GM12878 (cell line): ENCODE data around the gene GMPR2. TPM values are rescaled to one million over a fixed set of nuclear protein-coding genes. Genes with fewer than 3 reads are reported as not detected.

Experiments used
- CREB1 ChIP-seq: IDR thresholded peaks from 2 replicates; pipeline ENCODE4 v1.6.1; 2012; ENCODE audit warnings: low read depth, mild to moderate bottlenecking, inconsistent platforms
- CREM ChIP-seq: IDR thresholded peaks from 2 replicates; pipeline ENCODE4 v1.6.1; 2014; ENCODE audit warnings: antibody characterized with exemption, low read depth
- KAT2A ChIP-seq: conservative IDR thresholded peaks from 2 replicates; pipeline ENCODE4 v1.6.1; 2011; ENCODE audit warnings: low read depth, low read length; ENCODE audit not compliant: control insufficient read depth
- ZBTB33 ChIP-seq: fragments of 450-650 bp; IDR thresholded peaks from 2 replicates; pipeline ENCODE4 v1.6.1; 2017; ENCODE audit warnings: mild to moderate bottlenecking
- polyA plus RNA-seq, 11 experiments: library from polyadenylated mRNA; depleted of rRNA in 4 of 11; unstranded in 6 of 11; stranded (reverse) in 5 of 11; fragments of >200 nt; fragmentation: Nextera tagmentation in 4 of 11; fragmentation: Illumina TruSeq in 1 of 11; extraction: Ambion mirVana in 4 of 11; extraction: Trizol in 1 of 11; gene quantifications; 1 replicate in 1 of 11; 2 replicates in 10 of 11; pipeline versions ENCODE4 v1.2.1 to v1.2.3, GENCODE V29; 2011 to 2016; ENCODE audit warnings: inconsistent platforms in 2 of 11, missing spikeins in 2 of 11, low read depth in 1 of 11
- small RNA-seq: library from RNA; depleted of rRNA; stranded (forward); fragments of <200 nt; gene quantifications from one replicate; pipeline ENCODE3, GENCODE V24; 2014
- total RNA-seq, 4 experiments: library from RNA; depleted of rRNA in 3 of 4; stranded (reverse); fragments of >200 nt in 3 of 4; fragmentation: Illumina TruSeq in 1 of 4; extraction: Trizol in 1 of 4; gene quantifications; 2 replicates each; pipeline versions ENCODE4 v1.2.1 to v1.2.3, GENCODE V29; 2013 to 2021
- TF ChIP-seq, protein P1 (sequence below): fragments of 450-650 bp; IDR thresholded peaks from 2 replicates; pipeline ENCODE4 v1.6.1; 2016; ENCODE audit warnings: mild to moderate bottlenecking

The GMPR2 gene
- total and polyA plus RNA-seq, 10 of the 15 experiments (the other 5 are each of a cell fraction or from before 2014, with no cell fraction given): 55.1 to 80.3 (median 61.5) TPM

DNA sequence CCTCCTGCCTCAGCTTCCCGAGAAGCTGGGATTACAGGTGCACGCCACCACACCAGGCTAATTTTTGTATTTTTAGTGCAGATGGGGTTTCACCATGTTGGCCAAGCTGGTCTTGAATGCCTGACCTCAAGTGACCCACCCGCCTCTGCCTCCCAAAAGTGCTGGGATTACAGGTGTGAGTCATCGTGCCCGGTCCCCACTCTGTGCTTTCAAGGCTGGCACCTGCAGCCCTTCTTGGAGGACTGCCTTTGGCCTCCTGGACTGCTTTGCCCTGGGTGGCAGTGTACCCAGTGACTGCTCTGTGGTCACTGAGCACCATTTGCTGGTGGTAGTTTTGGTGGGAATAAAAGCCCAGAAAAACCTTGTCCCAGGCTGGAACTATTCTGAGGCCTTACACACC is 54.3 kb downstream of the GMPR2 start (continued):
- TF ChIP-seq CREB1 (no peak), CREM (no peak), KAT2A (no peak), ZBTB33 (no peak)
- TF ChIP-seq, protein P1, sequence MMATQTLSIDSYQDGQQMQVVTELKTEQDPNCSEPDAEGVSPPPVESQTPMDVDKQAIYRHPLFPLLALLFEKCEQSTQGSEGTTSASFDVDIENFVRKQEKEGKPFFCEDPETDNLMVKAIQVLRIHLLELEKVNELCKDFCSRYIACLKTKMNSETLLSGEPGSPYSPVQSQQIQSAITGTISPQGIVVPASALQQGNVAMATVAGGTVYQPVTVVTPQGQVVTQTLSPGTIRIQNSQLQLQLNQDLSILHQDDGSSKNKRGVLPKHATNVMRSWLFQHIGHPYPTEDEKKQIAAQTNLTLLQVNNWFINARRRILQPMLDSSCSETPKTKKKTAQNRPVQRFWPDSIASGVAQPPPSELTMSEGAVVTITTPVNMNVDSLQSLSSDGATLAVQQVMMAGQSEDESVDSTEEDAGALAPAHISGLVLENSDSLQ: no peak
- TF ChIP-seq, all 136 proteins: peak for 0

Small RNA genes within 50 kb of the gene (small RNA-seq; reads per million reads assigned to genes)
- not detected for gene AL136295.4
- gene CHMP4A: not detected
- 0.20 reads per million for gene MDP1

Other genes with a start within 250 kb of the GMPR2 start
Only the 7 nearest of the 34 such genes appear.
- 20.2 and 22.7 TPM in 2 replicates for gene TM9SF1, start 37.5 kb upstream of the GMPR2 start, total RNA-seq (2014; rRNA removed)
- gene TM9SF1, start 37.5 kb upstream of the GMPR2 start, total RNA-seq (2014; rRNA removed; fragmentation: Illumina TruSeq; extraction: Trizol): 10.4 and 12.1 TPM in 2 replicates
- 19.7 and 23.9 TPM in 2 replicates for gene TM9SF1, start 37.5 kb upstream of the GMPR2 start, total RNA-seq (2021)
- 4.3 and 11.7 TPM in 2 replicates for gene TM9SF1, start 37.5 kb upstream of the GMPR2 start, polyA plus RNA-seq (2011; rRNA removed)
- 11.1 and 14.0 TPM in 2 replicates for gene TM9SF1, start 37.5 kb upstream of the GMPR2 start, polyA plus RNA-seq (2014; fragmentation: Illumina TruSeq; extraction: Trizol)
- 1 to 10 TPM; 7.2 to 9.8 TPM for gene TM9SF1, start 37.5 kb upstream of the GMPR2 start, polyA plus RNA-seq (2014; fragmentation: Nextera tagmentation; extraction: Ambion mirVana)
- gene TM9SF1, start 37.5 kb upstream of the GMPR2 start, polyA plus RNA-seq (2014; rRNA removed): 20.7 and 21.2 TPM in 2 replicates
- gene TM9SF1, start 37.5 kb upstream of the GMPR2 start, polyA plus RNA-seq (2016; fragmentation: Nextera tagmentation; extraction: Ambion mirVana): 10 to 100 TPM; 38.7 to 39.2 TPM
- not detected in 2 replicates for gene TSSK4, start 27.2 kb upstream of the GMPR2 start, total RNA-seq (2014; rRNA removed)
- 0.18 TPM in 1 of 2 replicates, not detected in the other for gene TSSK4, start 27.2 kb upstream of the GMPR2 start, total RNA-seq (2014; rRNA removed; fragmentation: Illumina TruSeq; extraction: Trizol)
- gene TSSK4, start 27.2 kb upstream of the GMPR2 start, total RNA-seq (2021): not detected in 2 replicates
- gene TSSK4, start 27.2 kb upstream of the GMPR2 start, polyA plus RNA-seq (2011; rRNA removed): 0.07 and 0.11 TPM in 2 replicates
- gene TSSK4, start 27.2 kb upstream of the GMPR2 start, polyA plus RNA-seq (2014; fragmentation: Illumina TruSeq; extraction: Trizol): not detected in 2 replicates
- gene TSSK4, start 27.2 kb upstream of the GMPR2 start, polyA plus RNA-seq (2014; fragmentation: Nextera tagmentation; extraction: Ambion mirVana): under 1 TPM; 0.04 to 0.08 TPM
- 0.23 TPM in 1 of 2 replicates, not detected in the other for gene TSSK4, start 27.2 kb upstream of the GMPR2 start, polyA plus RNA-seq (2014; rRNA removed)
- gene TSSK4, start 27.2 kb upstream of the GMPR2 start, polyA plus RNA-seq (2016; fragmentation: Nextera tagmentation; extraction: Ambion mirVana): under 1 TPM; 0.44 to 0.79 TPM
- 31.7 and 35.6 TPM in 2 replicates for gene CHMP4A, start 19.4 kb upstream of the GMPR2 start, total RNA-seq (2014; rRNA removed)
- 47.4 and 49.4 TPM in 2 replicates for gene CHMP4A, start 19.4 kb upstream of the GMPR2 start, total RNA-seq (2014; rRNA removed; fragmentation: Illumina TruSeq; extraction: Trizol)
- gene CHMP4A, start 19.4 kb upstream of the GMPR2 start, total RNA-seq (2021): 33.0 and 35.5 TPM in 2 replicates
- 81.0 and 81.1 TPM in 2 replicates for gene CHMP4A, start 19.4 kb upstream of the GMPR2 start, polyA plus RNA-seq (2011; rRNA removed)
- gene CHMP4A, start 19.4 kb upstream of the GMPR2 start, polyA plus RNA-seq (2014; fragmentation: Illumina TruSeq; extraction: Trizol): 97.5 and 107 TPM in 2 replicates
- gene CHMP4A, start 19.4 kb upstream of the GMPR2 start, polyA plus RNA-seq (2014; fragmentation: Nextera tagmentation; extraction: Ambion mirVana): 100 to 1,000 TPM; 110 to 151 TPM
- 63.8 and 73.8 TPM in 2 replicates for gene CHMP4A, start 19.4 kb upstream of the GMPR2 start, polyA plus RNA-seq (2014; rRNA removed)
- gene CHMP4A, start 19.4 kb upstream of the GMPR2 start, polyA plus RNA-seq (2016; fragmentation: Nextera tagmentation; extraction: Ambion mirVana): 100 to 1,000 TPM in 1 of 2 experiments, 10 to 100 TPM in 1; 88.5 to 103 TPM
- gene MDP1, start 16.9 kb upstream of the GMPR2 start, total RNA-seq (2014; rRNA removed): 11.1 and 15.4 TPM in 2 replicates
- 9.3 and 10.4 TPM in 2 replicates for gene MDP1, start 16.9 kb upstream of the GMPR2 start, total RNA-seq (2014; rRNA removed; fragmentation: Illumina TruSeq; extraction: Trizol)
- 12.6 and 12.8 TPM in 2 replicates for gene MDP1, start 16.9 kb upstream of the GMPR2 start, total RNA-seq (2021)
- 19.3 and 21.9 TPM in 2 replicates for gene MDP1, start 16.9 kb upstream of the GMPR2 start, polyA plus RNA-seq (2011; rRNA removed)
- gene MDP1, start 16.9 kb upstream of the GMPR2 start, polyA plus RNA-seq (2014; fragmentation: Illumina TruSeq; extraction: Trizol): 10.1 and 13.5 TPM in 2 replicates
- gene MDP1, start 16.9 kb upstream of the GMPR2 start, polyA plus RNA-seq (2014; fragmentation: Nextera tagmentation; extraction: Ambion mirVana): 10 to 100 TPM; 39.2 to 45.8 TPM
- gene MDP1, start 16.9 kb upstream of the GMPR2 start, polyA plus RNA-seq (2014; rRNA removed): 14.2 and 27.7 TPM in 2 replicates
- 10 to 100 TPM; 38.0 to 38.9 TPM for gene MDP1, start 16.9 kb upstream of the GMPR2 start, polyA plus RNA-seq (2016; fragmentation: Nextera tagmentation; extraction: Ambion mirVana)
- gene NEDD8, start 562 bp upstream of the GMPR2 start, total RNA-seq (2014; rRNA removed): 172 and 220 TPM in 2 replicates
- gene NEDD8, start 562 bp upstream of the GMPR2 start, total RNA-seq (2014; rRNA removed; fragmentation: Illumina TruSeq; extraction: Trizol): 279 and 289 TPM in 2 replicates
- 163 and 164 TPM in 2 replicates for gene NEDD8, start 562 bp upstream of the GMPR2 start, total RNA-seq (2021)
- gene NEDD8, start 562 bp upstream of the GMPR2 start, polyA plus RNA-seq (2011; rRNA removed): 237 and 279 TPM in 2 replicates
- 298 and 308 TPM in 2 replicates for gene NEDD8, start 562 bp upstream of the GMPR2 start, polyA plus RNA-seq (2014; fragmentation: Illumina TruSeq; extraction: Trizol)
- gene NEDD8, start 562 bp upstream of the GMPR2 start, polyA plus RNA-seq (2014; fragmentation: Nextera tagmentation; extraction: Ambion mirVana): 100 to 1,000 TPM; 838 to 991 TPM
- 265 and 301 TPM in 2 replicates for gene NEDD8, start 562 bp upstream of the GMPR2 start, polyA plus RNA-seq (2014; rRNA removed)
- 100 to 1,000 TPM; 307 to 335 TPM for gene NEDD8, start 562 bp upstream of the GMPR2 start, polyA plus RNA-seq (2016; fragmentation: Nextera tagmentation; extraction: Ambion mirVana)
- gene TINF2, start 9.7 kb downstream of the GMPR2 start, total RNA-seq (2014; rRNA removed): 50.9 and 52.5 TPM in 2 replicates
- gene TINF2, start 9.7 kb downstream of the GMPR2 start, total RNA-seq (2014; rRNA removed; fragmentation: Illumina TruSeq; extraction: Trizol): 56.5 and 57.9 TPM in 2 replicates
- 66.6 and 69.5 TPM in 2 replicates for gene TINF2, start 9.7 kb downstream of the GMPR2 start, total RNA-seq (2021)
- gene TINF2, start 9.7 kb downstream of the GMPR2 start, polyA plus RNA-seq (2011; rRNA removed): 47.5 and 55.8 TPM in 2 replicates
- 71.1 and 71.8 TPM in 2 replicates for gene TINF2, start 9.7 kb downstream of the GMPR2 start, polyA plus RNA-seq (2014; fragmentation: Illumina TruSeq; extraction: Trizol)
- 10 to 100 TPM; 27.8 to 58.8 TPM for gene TINF2, start 9.7 kb downstream of the GMPR2 start, polyA plus RNA-seq (2014; fragmentation: Nextera tagmentation; extraction: Ambion mirVana)
- 46.8 and 48.9 TPM in 2 replicates for gene TINF2, start 9.7 kb downstream of the GMPR2 start, polyA plus RNA-seq (2014; rRNA removed)
- gene TINF2, start 9.7 kb downstream of the GMPR2 start, polyA plus RNA-seq (2016; fragmentation: Nextera tagmentation; extraction: Ambion mirVana): 10 to 100 TPM; 77.2 to 77.8 TPM
- gene TGM1, start 30.2 kb downstream of the GMPR2 start, total RNA-seq (2014; rRNA removed): 3.5 and 4.8 TPM in 2 replicates
- 1.6 and 1.7 TPM in 2 replicates for gene TGM1, start 30.2 kb downstream of the GMPR2 start, total RNA-seq (2014; rRNA removed; fragmentation: Illumina TruSeq; extraction: Trizol)
- 4.6 and 5.9 TPM in 2 replicates for gene TGM1, start 30.2 kb downstream of the GMPR2 start, total RNA-seq (2021)
- 1.3 and 1.9 TPM in 2 replicates for gene TGM1, start 30.2 kb downstream of the GMPR2 start, polyA plus RNA-seq (2011; rRNA removed)
- 0.79 and 3.9 TPM in 2 replicates for gene TGM1, start 30.2 kb downstream of the GMPR2 start, polyA plus RNA-seq (2014; fragmentation: Illumina TruSeq; extraction: Trizol)
- under 1 TPM; 0.05 to 0.18 TPM for gene TGM1, start 30.2 kb downstream of the GMPR2 start, polyA plus RNA-seq (2014; fragmentation: Nextera tagmentation; extraction: Ambion mirVana)
- gene TGM1, start 30.2 kb downstream of the GMPR2 start, polyA plus RNA-seq (2014; rRNA removed): 4.4 and 6.0 TPM in 2 replicates
- gene TGM1, start 30.2 kb downstream of the GMPR2 start, polyA plus RNA-seq (2016; fragmentation: Nextera tagmentation; extraction: Ambion mirVana): 1 to 10 TPM in 1 of 2 experiments, under 1 TPM in 1; 0.63 to 1.3 TPM